Smooth muscle cell (in vitro differentiated cells): Measurements from ENCODE around the gene KRT6A. TPM values are rescaled to one million over a fixed set of nuclear protein-coding genes. Genes with fewer than 3 reads are reported as not detected.
A peak's percentile ranks its signal among the peaks of the same experiment; 100 is the strongest.

Experiments
- DNase-seq: peaks from one replicate; lab custom pipeline; 2025; ENCODE audit not compliant: unreplicated experiment; lab: John Stamatoyannopoulos, UW
- H2AFZ ChIP-seq: fragments of 200-600 bp; sonication (generic); 2 replicates; pipeline ENCODE4 v1.6.0; 2016; ENCODE audit warnings: antibody characterized with exemption, low read depth, mild to moderate bottlenecking
- H3F3A ChIP-seq: fragments of 200-600 bp; sonication (generic); 2 replicates; pipeline ENCODE4 v1.6.0; 2017; ENCODE audit warnings: antibody characterized with exemption, low read depth
- H3K27ac ChIP-seq: fragments of 200-600 bp; sonication (generic); 2 replicates; pipeline ENCODE4 v1.5.1; 2016; ENCODE audit warnings: low read depth, mild to moderate bottlenecking
- H3K27me3 ChIP-seq: fragments of 200-600 bp; sonication (generic); 2 replicates; pipeline ENCODE4 v1.6.1; 2016; ENCODE audit warnings: low read depth, mild to moderate bottlenecking
- H3K36me3 ChIP-seq: fragments of 200-600 bp; sonication (generic); 2 replicates; pipeline ENCODE4 v1.5.1; 2016; ENCODE audit warnings: low read depth
- H3K4me1 ChIP-seq: fragments of 200-600 bp; sonication (generic); 2 replicates; pipeline ENCODE4 v1.5.1; 2016; ENCODE audit warnings: low read depth
- H3K4me2 ChIP-seq: fragments of 200-600 bp; sonication (generic); 2 replicates; pipeline ENCODE4 v1.6.0; 2016; ENCODE audit warnings: mild to moderate bottlenecking
- H3K4me3 ChIP-seq: fragments of 200-600 bp; sonication (generic); 2 replicates; pipeline ENCODE4 v1.5.1; 2016; ENCODE audit warnings: mild to moderate bottlenecking
- H3K79me2 ChIP-seq: fragments of 200-600 bp; sonication (generic); 2 replicates; pipeline ENCODE4 v1.6.0; 2016; ENCODE audit warnings: low read depth, mild to moderate bottlenecking
- H3K9ac ChIP-seq: fragments of 200-600 bp; sonication (generic); 2 replicates; pipeline ENCODE4 v1.6.0; 2016; ENCODE audit warnings: low read depth
- H3K9me3 ChIP-seq: fragments of 200-600 bp; sonication (generic); replicated peaks from 2 replicates; pipeline ENCODE4 v1.5.1; 2016; ENCODE audit warnings: low read depth
- H4K20me1 ChIP-seq: fragments of 200-600 bp; sonication (generic); 2 replicates; pipeline ENCODE4 v1.6.0; 2016; ENCODE audit warnings: low read depth
- CTCF ChIP-seq: fragments of 200-600 bp; sonication (generic); IDR thresholded peaks from 2 replicates; pipeline ENCODE4 v1.5.1; 2017; ENCODE audit warnings: borderline replicate concordance, mild to moderate bottlenecking, antibody characterized with exemption; ENCODE audit not compliant: insufficient read depth, poor library complexity, severe bottlenecking
- WGBS: methylation state at CpG from one replicate; pipeline ENCODE4 v1.1.7; 2016; ENCODE audit warnings: low lambda C conversion rate; 5-methylcytosine and 5-hydroxymethylcytosine counted together
- polyA plus RNA-seq: library from polyadenylated mRNA; unstranded; fragments of >200 nt; fragmentation: Nextera tagmentation; extraction: Ambion mirVana; gene quantifications from 2 replicates; pipeline ENCODE4 v1.2.1, GENCODE V29; 2016
- total RNA-seq: library from RNA; depleted of rRNA; stranded (reverse); fragments of >200 nt; gene quantifications from 2 replicates; pipeline ENCODE4 v1.2.3, GENCODE V29; 2014

KRT6A gene
- total and polyA plus RNA-seq, 2 experiments from 2014 or later, result 460 to 1,128 TPM

- no peaks in the 10 kb centered on the region for H3K9me3 ChIP-seq
- no peaks in the 10 kb centered on the region for H3K36me3 ChIP-seq
- no peaks in the 10 kb centered on the region for H3K27me3 ChIP-seq
- H3K9ac ChIP-seq, result no peak overlapping the region
- no peaks in the 10 kb centered on the region for H4K20me1 ChIP-seq
- H3K4me1 ChIP-seq, result peaks cover 5% of the 10 kb centered on the region
- H3F3A ChIP-seq, result no peaks in the 10 kb centered on the region
- no peak overlapping the region for H3K4me2 ChIP-seq
- no peak for TF ChIP-seq CTCF
- 78% methylated on average over 4 of the region's 4 CpGs for WGBS
- no peak for DNase-seq
- H3K79me2 ChIP-seq, result no peaks in the 10 kb centered on the region
- no peak overlapping the region for H2AFZ ChIP-seq
- H3K4me3 ChIP-seq, result no peak overlapping the region
- H3K27ac ChIP-seq, result no peak overlapping the region
Measured at GRCh38 chr12:52523824-52524223, 30.8 kb upstream of the KRT6A start.

GRCh38 chr12:52522346-52523011 is 29.4 kb upstream of the KRT6A start:
- Histone ChIP-seq H3F3A (no peaks in the 10 kb centered on the region), H3K9me3 (no peaks in the 10 kb centered on the region), H3K27ac (peak overlapping the region; percentile 59), H3K4me3 (no peak overlapping the region), H2AFZ (no peak overlapping the region), H3K36me3 (no peaks in the 10 kb centered on the region), H3K9ac (no peak overlapping the region), H4K20me1 (no peaks in the 10 kb centered on the region), H3K4me2 (peak overlapping the region; percentile 2), H3K27me3 (no peaks in the 10 kb centered on the region), H3K79me2 (no peaks in the 10 kb centered on the region), H3K4me1 (peaks cover 5% of the 10 kb centered on the region)
- WGBS, result 83% methylated on average over 10 of the region's 10 CpGs
- no peak for DNase-seq
- TF ChIP-seq CTCF, result no peak

GRCh38 chr12:52521568-52522266 is 28.7 kb upstream of the KRT6A start:
- Histone ChIP-seq H3K27me3 (no peaks in the 10 kb centered on the region), H3F3A (no peaks in the 10 kb centered on the region), H3K9me3 (no peaks in the 10 kb centered on the region), H3K79me2 (no peaks in the 10 kb centered on the region), H2AFZ (no peak overlapping the region), H4K20me1 (no peaks in the 10 kb centered on the region), H3K4me3 (no peak overlapping the region), H3K27ac (peak overlapping the region; percentile 74), H3K4me1 (peaks cover 5% of the 10 kb centered on the region), H3K36me3 (no peaks in the 10 kb centered on the region), H3K4me2 (peak overlapping the region; percentile 40), H3K9ac (no peak overlapping the region)
- WGBS, result 53% methylated on average over 10 of the region's 10 CpGs
- no peak for DNase-seq
- no peak for TF ChIP-seq CTCF
